Measurements from ENCODE around the gene PPP1R17.

- TF ChIP-seq CTCF (IDR thresholded peaks at IDR 0.05) (no peak), POLR2A (IDR thresholded peaks at IDR 0.05) (no peak), POLR2AphosphoS5 (IDR thresholded peaks at IDR 0.05) (no peak)
Measured at GRCh38 chr7:31665546-31665945, 21.5 kb upstream of the PPP1R17 start.

All from stomach (tissue), 4 donors.